Neural progenitor cell (in vitro differentiated cells): Measurements from ENCODE around the gene LRRC75B. TPM values are rescaled to one million over a fixed set of nuclear protein-coding genes. Genes with fewer than 3 reads are reported as not detected.

Experiments
- DNase-seq: peaks from one replicate; pipeline ENCODE4 v3.0.0-alpha.2; 2016; ENCODE audit warnings: low spot score
- H2AFZ ChIP-seq: fragments of 200-600 bp; sonication (generic); replicated peaks from 2 replicates; pipeline ENCODE4 v1.6.1; 2016; ENCODE audit warnings: antibody characterized with exemption
- H3F3A ChIP-seq: fragments of 200-600 bp; sonication (generic); 2 replicates; pipeline ENCODE4 v1.6.1; 2016; ENCODE audit warnings: antibody characterized with exemption, low read depth
- H3K27ac ChIP-seq: fragments of 200-600 bp; sonication (generic); 2 replicates; pipeline ENCODE4 v1.5.1; 2016; ENCODE audit warnings: mild to moderate bottlenecking
- H3K27me3 ChIP-seq: fragments of 200-600 bp; sonication (generic); 2 replicates; pipeline ENCODE4 v1.6.1; 2016; ENCODE audit warnings: mild to moderate bottlenecking, moderate library complexity
- H3K36me3 ChIP-seq: fragments of 200-600 bp; sonication (generic); 2 replicates; pipeline ENCODE4 v1.5.1; 2016
- H3K4me1 ChIP-seq: fragments of 200-600 bp; sonication (generic); 2 replicates; pipeline ENCODE4 v1.6.1; 2016; ENCODE audit warnings: mixed run types
- H3K4me2 ChIP-seq: fragments of 200-600 bp; sonication (generic); 2 replicates; pipeline ENCODE4 v1.6.1; 2016
- H3K4me3 ChIP-seq: fragments of 200-600 bp; sonication (generic); 2 replicates; pipeline ENCODE4 v1.5.1; 2016
- H3K79me2 ChIP-seq: fragments of 200-600 bp; sonication (generic); 2 replicates; pipeline ENCODE4 v1.6.1; 2016; ENCODE audit warnings: low read depth
- H3K9ac ChIP-seq: fragments of 200-600 bp; sonication (generic); 2 replicates; pipeline ENCODE4 v1.6.1; 2016
- H3K9me3 ChIP-seq: fragments of 200-600 bp; sonication (generic); 2 replicates; pipeline ENCODE4 v1.5.1; 2016; ENCODE audit warnings: low read depth
- H4K20me1 ChIP-seq: fragments of 200-600 bp; sonication (generic); 2 replicates; pipeline ENCODE4 v1.6.1; 2016; ENCODE audit warnings: low read depth
- H3K27ac Mint-ChIP-seq: 3 replicates; pipeline ENCODE4 v1.8.0; 2021; ENCODE audit warnings: mixed read lengths
- H3K27me3 Mint-ChIP-seq: 2 replicates; pipeline ENCODE4 v1.8.0; 2022; ENCODE audit warnings: low read depth, mild to moderate bottlenecking, inconsistent platforms, moderate library complexity, mixed read lengths; ENCODE audit not compliant: insufficient read depth
- H3K36me3 Mint-ChIP-seq: 3 replicates; pipeline ENCODE4 v1.8.0; 2021; ENCODE audit warnings: mixed read lengths
- H3K4me1 Mint-ChIP-seq: 3 replicates; pipeline ENCODE4 v1.8.0; 2021; ENCODE audit warnings: mixed read lengths
- H3K4me3 Mint-ChIP-seq: 3 replicates; pipeline ENCODE4 v1.8.0; 2021; ENCODE audit warnings: mild to moderate bottlenecking, moderate library complexity, mixed read lengths
- H3K9me3 Mint-ChIP-seq: 3 replicates; pipeline ENCODE4 v1.8.0; 2020; ENCODE audit warnings: mixed read lengths
- CTCF ChIP-seq: fragments of 200-600 bp; sonication (generic); IDR thresholded peaks from 2 replicates; pipeline ENCODE4 v1.5.1; 2017; ENCODE audit warnings: antibody characterized with exemption, mild to moderate bottlenecking
- EZH2 ChIP-seq: fragments of 200-600 bp; sonication (generic); IDR thresholded peaks from 2 replicates; pipeline ENCODE4 v1.6.1; 2017; ENCODE audit warnings: antibody characterized with exemption, mild to moderate bottlenecking, moderate library complexity
- EZH2phosphoT487 ChIP-seq: fragments of 200-600 bp; sonication (generic); IDR thresholded peaks from 2 replicates; pipeline ENCODE4 v1.6.1; 2017; ENCODE audit warnings: antibody characterized with exemption
- total RNA-seq: library from RNA; depleted of rRNA; stranded (reverse); fragments of >200 nt; gene quantifications from 2 replicates; pipeline ENCODE4 v1.2.3, GENCODE V29; 2015; ENCODE audit warnings: low replicate concordance

LRRC75B gene
- total RNA-seq, 1 donor from 2014 or later: 8.2 TPM

- Mint-ChIP-seq H3K4me3 (no peak overlapping the region), H3K36me3 (peaks cover 2% of the 10 kb centered on the region), H3K9me3 (no peaks in the 10 kb centered on the region), H3K27me3 (peaks cover 2% of the 10 kb centered on the region), H3K27ac (no peak overlapping the region), H3K4me1 (peaks cover 4% of the 10 kb centered on the region)
- Histone ChIP-seq H3K9me3 (no peaks in the 10 kb centered on the region), H3K4me2 (no peak overlapping the region), H3F3A (no peaks in the 10 kb centered on the region), H3K4me1 (no peaks in the 10 kb centered on the region), H2AFZ (no peak overlapping the region), H3K36me3 (no peaks in the 10 kb centered on the region), H3K27me3 (no peaks in the 10 kb centered on the region), H3K27ac (no peak overlapping the region), H3K4me3 (no peak overlapping the region), H3K9ac (no peak overlapping the region), H3K79me2 (no peaks in the 10 kb centered on the region), H4K20me1 (no peaks in the 10 kb centered on the region)
- no peak for TF ChIP-seq EZH2
- TF ChIP-seq EZH2phosphoT487: no peak
- TF ChIP-seq CTCF: no peak
- DNase-seq: no peak
These were observed 4.9 kb downstream of the LRRC75B start for GRCh38 chr22:24587948-24588347.

GRCh38 chr22:24587251-24587650, 5.6 kb downstream of the LRRC75B start:
- H3K27ac Mint-ChIP-seq: no peak overlapping the region
- no peak overlapping the region for H3K4me3 Mint-ChIP-seq
- DNase-seq: no peak
- no peaks in the 10 kb centered on the region for H3K27me3 ChIP-seq
- H3K79me2 ChIP-seq: no peaks in the 10 kb centered on the region
- no peak overlapping the region for H2AFZ ChIP-seq
- no peak overlapping the region for H3K4me3 ChIP-seq
- H3F3A ChIP-seq: no peaks in the 10 kb centered on the region
- no peak overlapping the region for H3K27ac ChIP-seq
- no peaks in the 10 kb centered on the region for H3K9me3 ChIP-seq
- H3K36me3 ChIP-seq: no peaks in the 10 kb centered on the region
- no peaks in the 10 kb centered on the region for H3K4me1 ChIP-seq
- no peak overlapping the region for H3K4me2 ChIP-seq
- H3K9me3 Mint-ChIP-seq: no peaks in the 10 kb centered on the region
- no peaks in the 10 kb centered on the region for H4K20me1 ChIP-seq
- peaks cover 2% of the 10 kb centered on the region for H3K4me1 Mint-ChIP-seq
- H3K27me3 Mint-ChIP-seq: peaks cover 2% of the 10 kb centered on the region
- H3K36me3 Mint-ChIP-seq: peaks cover 2% of the 10 kb centered on the region
- no peak overlapping the region for H3K9ac ChIP-seq
- TF ChIP-seq EZH2 (no peak), EZH2phosphoT487 (no peak), CTCF (no peak)

GRCh38 chr22:24585927-24586546, 6.8 kb downstream of the LRRC75B start:
- Histone ChIP-seq H3K79me2 (no peaks in the 10 kb centered on the region), H3K36me3 (no peaks in the 10 kb centered on the region), H2AFZ (no peak overlapping the region), H3K27ac (no peak overlapping the region), H3K27me3 (no peaks in the 10 kb centered on the region), H3K4me1 (no peaks in the 10 kb centered on the region), H3K9me3 (no peaks in the 10 kb centered on the region), H3K9ac (no peak overlapping the region), H4K20me1 (no peaks in the 10 kb centered on the region), H3K4me3 (no peak overlapping the region), H3K4me2 (no peak overlapping the region), H3F3A (no peaks in the 10 kb centered on the region)
- no peaks in the 10 kb centered on the region for H3K9me3 Mint-ChIP-seq
- TF ChIP-seq EZH2phosphoT487 (no peak), CTCF (no peak), EZH2 (no peak)
- H3K4me3 Mint-ChIP-seq: no peak overlapping the region
- H3K27ac Mint-ChIP-seq: no peak overlapping the region
- DNase-seq: no peak
- H3K27me3 Mint-ChIP-seq: peaks cover 2% of the 10 kb centered on the region
- peaks cover 2% of the 10 kb centered on the region for H3K36me3 Mint-ChIP-seq
- no peaks in the 10 kb centered on the region for H3K4me1 Mint-ChIP-seq
